ENCODE results near the gene TWF2. TPM values are rescaled to one million over a fixed set of nuclear protein-coding genes. Genes with fewer than 3 reads are reported as not detected.

TWF2 gene
- total and polyA plus RNA-seq, 2 of the 13 experiments (the other 11 are each of a cell fraction or from before 2014, with no cell fraction given): 45.5 to 108 TPM

GRCh38 chr3:52236424-52236886 lies 2.5 kb downstream of the TWF2 start:
- Histone ChIP-seq H3K36me3 (replicated peaks in 1 of 2; ENCODE audit: control insufficient read depth in 1 of 2, insufficient read depth in 2 of 2, low read length in 2 of 2) (peaks cover 4 to 20% of the 10 kb centered on the region in 2 experiments), H4K20me1 (ENCODE audit: insufficient read depth, low read length) (peaks cover 23% of the 10 kb centered on the region), H3K27me3 (ENCODE audit: control insufficient read depth in 1 of 2, insufficient read depth in 2 of 2, low read length in 2 of 2) (no peaks in the 10 kb centered on the region; a peak in 1 of 5 replicates), H3K4me3 (replicated peaks in 1 of 3; ENCODE audit: insufficient read depth in 1 of 3, low read depth in 2 of 3, low read length in 3 of 3) (peak overlapping the region in 1 of 3 experiments; percentile 42; a peak in 2 of 6 replicates), H2AFZ (ENCODE audit: low read length) (no peak overlapping the region), H3K79me2 (ENCODE audit: insufficient read depth, low read length) (peaks cover 29% of the 10 kb centered on the region), H3K9me3 (ENCODE audit: low read length) (no peaks in the 10 kb centered on the region), H3K4me1 (ENCODE audit: insufficient read depth, low read length) (peaks cover 47% of the 10 kb centered on the region), H3K4me2 (ENCODE audit: low read depth, low read length) (peak overlapping the region; percentile 80), H3K9ac (ENCODE audit: insufficient read depth, low read depth, low read length) (0 out of 2 replicates have a peak overlapping the region, but pooled peaks have one; percentile 89), H3K27ac (ENCODE audit: extremely low read length, insufficient read depth, low read length) (peak overlapping the region; percentile 68)
- WGBS (ENCODE audit: low lambda C conversion rate): 50% methylated on average over 3 of the region's 5 CpGs
- in situ Hi-C loops (cut with HindIII; ENCODE audit: extremely low pct_ligation_motif_present, low pct_unique_long_range_greater_than_20kb) (no loop called here), intact Hi-C loops (cut with micrococcal nuclease; ENCODE audit: unreplicated experiment) (loop anchor here (5.0 kb wide), 1 partner anchor 51 kb away; the partner anchor contains the start of gene GLYCTK)
- ChIA-PET CTCF (ENCODE audit: low intra/inter-chr PET ratio, low total read pairs) (no interaction called here), POLR2A (interaction anchor here (1.2 to 5.9 kb wide), 8 partner anchors 9 to 62 kb away, joined by 3 to 126 read pairs (median 14); partner anchors contain the start of genes GLYCTK, PPM1M, TLR9 and WDR82)
- BruUV-seq (replicated peaks): no TSS peak
- ATAC-seq: no peak
- no peak for DNase-seq (ENCODE audit: low spot score)
- FAIRE-seq: no peak
- TF ChIP-seq AHR (CRISPR knock-in tag; IDR thresholded peaks at IDR 0.05): no peak
- 0 out of 2 replicates have a peak, but pooled peaks have one; percentile 28 for TF ChIP-seq FOXO1 (CRISPR knock-in tag; IDR thresholded peaks at IDR 0.05)
- TF ChIP-seq ZMYM4 (CRISPR knock-in tag; IDR thresholded peaks at IDR 0.05): 0 out of 2 replicates have a peak, but pooled peaks have one; percentile 12
- peak; percentile 52 for TF ChIP-seq ZFX (CRISPR knock-in tag; IDR thresholded peaks at IDR 0.05; ENCODE audit: low read depth)
- TF ChIP-seq NR2C2 (CRISPR knock-in tag; IDR thresholded peaks at IDR 0.05; ENCODE audit: borderline replicate concordance): peak; percentile 58; the same call in 1 of the 2 replicates
- TF ChIP-seq MEF2D (CRISPR knock-in tag; IDR thresholded peaks at IDR 0.05): peak; percentile 50; the same call in 1 of the 2 replicates
- TF ChIP-seq ELF3 (CRISPR knock-in tag; IDR thresholded peaks at IDR 0.05): no peak
- peak; percentile 51; the same call in 1 of the 2 replicates for TF ChIP-seq SIN3A (IDR thresholded peaks at IDR 0.05; ENCODE audit: borderline replicate concordance, low read depth, low read length)
- TF ChIP-seq ISL2 (CRISPR knock-in tag; IDR thresholded peaks at IDR 0.05): 0 out of 2 replicates have a peak, but pooled peaks have one; percentile 8
- TF ChIP-seq ZNF768 (CRISPR knock-in tag; IDR thresholded peaks at IDR 0.05): peak; percentile 78; the same call in 1 of the 2 replicates
- peak; percentile 61 for TF ChIP-seq SALL1 (CRISPR knock-in tag; IDR thresholded peaks at IDR 0.05)
- TF ChIP-seq ZFY (CRISPR knock-in tag; IDR thresholded peaks at IDR 0.05): peak; percentile 44; the same call in 1 of the 2 replicates
- peak; percentile 35; the same call in 1 of the 2 replicates for TF ChIP-seq MYC (CRISPR knock-in tag; IDR thresholded peaks at IDR 0.05; ENCODE audit: borderline replicate concordance)
- 0 out of 2 replicates have a peak, but pooled peaks have one; percentile 18 for TF ChIP-seq HDAC1 (CRISPR knock-in tag; IDR thresholded peaks at IDR 0.05)
- TF ChIP-seq USF2 (IDR thresholded peaks at IDR 0.05; ENCODE audit: low read depth, low read length): no peak
- no peak for TF ChIP-seq USF2 (CRISPR knock-in tag; IDR thresholded peaks at IDR 0.05; ENCODE audit: borderline replicate concordance)
- TF ChIP-seq TFAP4 (IDR thresholded peaks at IDR 0.05; ENCODE audit: borderline replicate concordance, low read depth): peak; percentile 72; the same call in 1 of the 2 replicates
- no peak for TF ChIP-seq CREB3 (CRISPR knock-in tag; IDR thresholded peaks at IDR 0.05)
- peak; percentile 72 for TF ChIP-seq MED1 (CRISPR knock-in tag; IDR thresholded peaks at IDR 0.05)
- TF ChIP-seq PHF21A (CRISPR knock-in tag; IDR thresholded peaks at IDR 0.05): peak; percentile 59
- TF ChIP-seq HDAC6 (IDR thresholded peaks at IDR 0.05; ENCODE audit: low read depth, low read length): no peak
